ENCODE results near the gene C5orf58. TPM values are rescaled to one million over a fixed set of nuclear protein-coding genes. Genes with fewer than 3 reads are reported as not detected.

Gene C5orf58
- total and polyA plus RNA-seq, 9 of the 15 experiments (the other 6 are each of a cell fraction or from before 2014, with no cell fraction given) = 1.5 to 7.6 (median 5.3) TPM

DNA sequence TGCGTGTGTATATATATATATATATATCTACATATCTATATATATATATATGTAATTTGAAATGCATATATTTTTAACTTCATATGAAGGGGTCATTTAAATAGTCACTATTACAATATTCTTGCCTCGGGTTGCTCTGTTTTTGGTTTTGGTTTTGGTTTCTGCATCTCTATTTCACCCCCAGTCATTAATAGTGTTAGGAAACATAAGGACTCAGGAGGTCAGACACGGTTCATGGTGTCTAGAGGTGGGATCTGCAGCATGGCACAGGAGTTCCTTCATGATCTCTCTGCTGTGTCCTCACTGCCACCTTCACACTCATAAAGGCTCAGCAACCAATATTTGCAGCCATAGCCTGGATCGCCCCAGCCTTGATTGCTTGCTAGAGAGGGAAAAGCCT is 16.6 kb downstream of the C5orf58 start (continued):
- TF ChIP-seq NCOA6 (IDR thresholded peaks at IDR 0.05) (no peak), HNRNPL (IDR thresholded peaks at IDR 0.05; ENCODE audit: low read depth, low read length) (no peak), ATF1 (CRISPR knock-in tag; IDR thresholded peaks at IDR 0.05) (no peak), ATF1 (tag; IDR thresholded peaks at IDR 0.05) (no peak), CEBPG (CRISPR knock-in tag; IDR thresholded peaks at IDR 0.05) (no peak), CEBPG (tag; conservative IDR thresholded peaks at IDR 0.05 in 1 of 2, IDR thresholded peaks at IDR 0.05 in 1 of 2) (no peak), ARID3A (IDR thresholded peaks at IDR 0.05; ENCODE audit: borderline replicate concordance, low read depth, low read length) (no peak), MBD1 (CRISPR knock-in tag; IDR thresholded peaks at IDR 0.05) (no peak), POLR2A (conservative IDR thresholded peaks at IDR 0.05) (no peak)
